ENCODE measurements around the gene TMEM252.
A peak's percentile ranks its signal among the peaks of the same experiment; 100 is the strongest.

TMEM252 gene, protein sequence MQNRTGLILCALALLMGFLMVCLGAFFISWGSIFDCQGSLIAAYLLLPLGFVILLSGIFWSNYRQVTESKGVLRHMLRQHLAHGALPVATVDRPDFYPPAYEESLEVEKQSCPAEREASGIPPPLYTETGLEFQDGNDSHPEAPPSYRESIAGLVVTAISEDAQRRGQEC

DNA sequence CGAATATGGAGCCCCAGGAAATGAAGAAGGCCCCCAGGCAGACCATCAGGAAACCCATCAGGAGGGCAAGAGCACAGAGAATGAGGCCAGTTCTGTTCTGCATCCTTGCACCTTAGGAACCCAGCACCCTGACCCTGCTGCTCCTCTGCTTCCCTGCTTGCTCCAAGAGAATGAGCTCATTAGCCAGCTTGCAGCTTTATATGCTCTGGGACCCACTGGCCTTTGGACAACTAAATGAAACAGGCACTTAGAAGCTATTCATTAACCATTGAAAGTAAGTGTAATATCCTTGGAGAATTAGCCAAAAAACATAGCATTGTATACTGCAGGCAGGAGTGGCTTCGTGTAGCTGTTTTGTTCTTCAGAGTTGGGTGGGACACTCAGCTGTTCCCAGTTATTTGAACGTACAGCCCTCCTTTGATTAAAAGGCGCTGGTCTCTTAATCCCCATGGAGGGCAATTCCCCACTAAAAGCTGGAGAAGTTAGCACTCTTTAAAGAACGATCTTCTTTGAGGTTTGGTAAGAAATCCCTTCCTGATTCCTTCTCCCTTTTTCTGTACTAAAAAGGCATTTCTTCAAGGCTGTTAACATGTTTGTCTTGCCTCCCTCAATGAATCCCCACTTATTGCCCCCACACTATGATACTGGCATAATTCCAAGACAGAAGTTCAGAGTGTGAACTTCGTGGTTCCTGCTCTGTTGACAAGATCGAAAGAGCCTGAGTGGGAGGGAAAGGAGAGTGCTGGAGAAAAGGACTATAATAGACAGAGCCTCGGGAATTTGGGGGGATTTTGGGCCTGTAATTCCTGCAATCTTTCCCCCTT is at the start of gene TMEM252:
Gene TMEM252 (minus strand): TSS at position 172 of the 824 bp plus-strand sequence. CDS start 69 bp downstream, at position 103.
- DNase-seq (ENCODE audit: low spot score) = no peak

DNA sequence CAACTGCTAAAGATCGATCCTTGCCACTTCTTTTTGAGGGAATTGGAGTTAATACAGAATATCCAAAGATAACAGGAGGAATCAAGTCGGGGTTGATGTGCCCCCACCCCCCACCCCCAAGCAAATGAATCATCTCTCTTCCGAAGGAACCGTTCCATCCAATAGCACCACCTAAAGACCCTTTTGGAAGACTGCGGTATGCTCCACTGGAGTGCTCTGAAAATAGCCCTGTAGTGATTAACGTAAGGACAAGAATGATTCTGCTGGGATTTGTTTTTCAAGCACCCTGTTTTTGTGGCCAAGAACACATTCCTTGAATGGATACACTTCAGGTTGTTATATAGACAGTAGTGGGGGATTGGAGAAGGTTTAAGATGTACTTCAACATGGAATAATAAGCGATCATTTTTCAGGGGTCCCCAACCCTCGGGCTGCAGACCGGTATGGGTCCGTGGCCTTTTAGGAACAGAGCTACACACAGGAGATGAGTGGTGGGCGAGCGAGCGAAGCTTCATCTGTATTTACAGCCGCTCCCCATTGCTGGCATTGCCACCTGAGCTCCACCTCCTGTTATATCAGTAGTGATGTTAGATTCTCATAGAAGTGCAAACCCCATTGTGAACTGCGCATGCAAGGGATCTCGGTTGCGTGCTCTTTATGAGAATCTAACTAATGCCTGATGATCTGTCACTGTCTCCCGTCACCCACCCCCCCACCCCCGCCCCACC is 44.5 kb upstream of the TMEM252 start:
- no peak for DNase-seq (ENCODE audit: low spot score)

GRCh38 chr9:68584189-68585033 is 43.7 kb upstream of the TMEM252 start:
- DNase-seq (ENCODE audit: low spot score) = peak; percentile 93

- DNase-seq (ENCODE audit: low spot score) = no peak
Observed at GRCh38 chr9:68581696-68582095, 41.0 kb upstream of the TMEM252 start.

DNA sequence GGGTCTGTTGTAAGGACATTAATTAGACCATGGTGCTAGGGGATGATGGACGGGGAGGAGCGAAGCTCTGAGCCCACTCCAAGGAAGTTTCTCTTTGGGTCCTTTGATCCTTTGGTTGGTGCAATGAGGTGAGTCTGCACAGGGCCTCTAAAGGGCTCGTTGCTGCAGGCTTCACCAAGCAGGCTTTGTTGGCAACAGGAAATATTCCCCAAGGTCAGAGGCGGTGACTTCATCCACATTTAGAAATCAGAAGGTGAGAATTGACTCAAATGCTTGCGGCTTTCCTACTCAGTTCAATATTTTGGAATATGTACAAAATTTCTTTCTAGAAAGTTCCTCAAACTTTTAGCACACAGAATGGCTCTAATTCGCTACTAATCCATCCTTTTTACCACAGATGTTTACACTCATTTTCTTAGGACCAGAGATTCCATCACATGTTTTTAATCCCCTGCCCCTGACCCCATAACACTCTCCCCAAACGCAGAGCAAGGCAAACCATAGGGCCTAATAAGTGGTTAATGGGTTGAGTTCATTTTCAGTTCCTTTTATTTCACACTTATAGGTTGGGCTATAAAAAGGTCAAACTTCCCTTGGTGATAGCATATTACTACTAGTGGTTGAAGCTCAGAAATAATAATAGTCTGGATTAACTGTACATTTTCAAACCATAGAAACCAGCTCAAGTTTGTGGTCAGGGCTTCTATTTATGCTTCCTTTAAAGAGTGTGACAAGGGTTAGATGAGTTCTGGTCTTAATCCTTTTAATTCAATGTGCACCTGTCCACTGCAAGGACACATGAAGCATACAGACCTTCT is 37.3 kb upstream of the TMEM252 start:
- no peak for DNase-seq (ENCODE audit: low spot score)

DNA sequence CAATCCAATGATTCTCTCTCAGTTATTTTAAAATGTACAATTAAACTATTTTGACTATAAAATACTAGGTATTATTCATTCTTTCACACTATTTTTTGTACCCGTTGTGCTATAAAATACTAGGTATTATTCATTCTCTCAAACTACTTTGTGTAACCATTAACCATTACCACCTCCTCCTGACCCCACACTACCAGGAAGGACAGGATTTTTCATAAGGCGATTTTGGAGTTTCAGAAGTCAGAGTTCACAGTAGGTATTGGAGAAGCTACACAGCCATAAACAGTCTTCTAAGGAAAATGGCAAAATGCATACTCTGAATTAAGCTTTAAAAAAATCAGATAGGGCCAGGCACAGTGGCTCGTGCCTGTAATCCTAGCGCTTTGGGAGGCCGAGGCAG is 35.1 kb upstream of the TMEM252 start:
- DNase-seq (ENCODE audit: low spot score) = no peak

DNA sequence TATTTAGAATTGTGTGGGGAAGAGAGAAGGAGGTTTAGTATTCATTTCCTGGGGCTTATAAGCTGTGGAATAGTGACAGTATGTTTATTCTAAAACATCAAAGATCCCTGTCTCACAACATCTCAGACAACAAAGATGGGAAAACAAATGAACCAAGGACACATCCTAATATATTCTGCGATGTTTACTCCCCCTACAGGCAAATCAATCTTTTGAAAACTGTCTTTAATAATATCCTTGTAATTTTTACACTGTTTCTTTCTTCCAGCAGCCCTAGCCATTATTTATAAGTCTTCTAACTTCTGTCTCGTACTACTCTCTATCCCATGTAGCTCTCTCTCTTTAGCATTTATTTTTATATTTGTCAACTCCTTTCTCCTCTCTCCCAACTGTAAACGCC is 33.5 kb upstream of the TMEM252 start:
- no peak for DNase-seq (ENCODE audit: low spot score)

GRCh38 chr9:68567565-68567964 is 26.9 kb upstream of the TMEM252 start:
- DNase-seq (ENCODE audit: low spot score) = no peak

- no peak for DNase-seq (ENCODE audit: low spot score)
Observed at GRCh38 chr9:68562461-68562860, 21.8 kb upstream of the TMEM252 start.

DNA sequence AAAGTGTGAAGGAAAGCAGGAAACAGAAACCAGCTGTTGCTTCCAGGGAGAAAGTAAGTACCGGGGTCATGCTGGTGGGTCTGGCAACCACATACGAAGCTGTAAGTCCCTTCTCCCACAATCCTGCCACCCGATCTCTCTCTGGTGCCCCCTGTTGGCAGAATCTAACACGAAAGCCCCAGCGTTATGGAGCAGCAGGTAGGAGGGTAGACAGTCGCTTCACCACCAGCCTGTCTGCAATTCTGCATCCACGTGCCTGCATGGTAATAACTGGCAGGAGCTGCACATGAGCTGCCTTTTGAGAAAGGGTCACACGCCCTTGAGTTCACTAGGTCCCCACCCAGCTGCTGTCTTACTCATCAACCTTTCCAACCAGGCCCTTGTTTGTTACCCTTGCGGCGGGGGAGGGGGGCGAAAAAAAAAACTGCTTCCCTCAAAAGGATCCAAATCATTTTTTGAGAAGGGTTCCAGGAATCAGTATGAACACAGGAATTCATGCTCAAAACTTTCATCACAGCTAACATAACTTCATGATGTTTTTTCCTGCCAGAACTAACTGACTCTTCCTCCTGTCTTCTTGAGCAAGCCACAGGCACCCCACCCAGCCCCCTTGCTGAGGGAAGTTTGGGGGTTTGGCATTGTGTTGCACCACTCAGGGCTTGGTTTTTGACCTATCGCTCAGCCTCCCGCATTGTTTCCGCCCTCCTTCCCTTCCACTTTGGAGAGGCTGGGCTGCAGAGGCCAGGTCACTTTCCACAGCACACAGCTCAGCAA is 19.6 kb upstream of the TMEM252 start:
- peak; percentile 14 for DNase-seq (ENCODE audit: low spot score)

DNA sequence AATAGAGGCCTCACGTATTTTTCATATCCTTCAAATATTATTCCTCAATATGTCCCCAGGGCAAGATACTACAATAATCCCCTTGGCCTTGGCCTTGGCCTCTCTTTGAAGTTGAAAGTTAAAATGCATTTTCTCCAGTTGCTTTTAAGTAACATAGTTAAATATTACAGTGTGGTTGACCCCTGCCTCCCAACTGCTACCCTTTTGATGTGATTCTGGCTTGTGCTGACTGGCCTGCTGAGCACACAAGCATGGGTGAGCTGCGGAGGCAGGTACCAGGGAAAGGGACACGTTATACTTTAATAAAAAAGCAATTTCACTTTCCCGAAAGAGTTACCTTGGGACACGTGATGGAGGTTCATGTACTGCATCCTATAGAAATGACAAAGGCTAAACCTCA is 17.9 kb upstream of the TMEM252 start:
- DNase-seq (ENCODE audit: low spot score) = no peak

DNA sequence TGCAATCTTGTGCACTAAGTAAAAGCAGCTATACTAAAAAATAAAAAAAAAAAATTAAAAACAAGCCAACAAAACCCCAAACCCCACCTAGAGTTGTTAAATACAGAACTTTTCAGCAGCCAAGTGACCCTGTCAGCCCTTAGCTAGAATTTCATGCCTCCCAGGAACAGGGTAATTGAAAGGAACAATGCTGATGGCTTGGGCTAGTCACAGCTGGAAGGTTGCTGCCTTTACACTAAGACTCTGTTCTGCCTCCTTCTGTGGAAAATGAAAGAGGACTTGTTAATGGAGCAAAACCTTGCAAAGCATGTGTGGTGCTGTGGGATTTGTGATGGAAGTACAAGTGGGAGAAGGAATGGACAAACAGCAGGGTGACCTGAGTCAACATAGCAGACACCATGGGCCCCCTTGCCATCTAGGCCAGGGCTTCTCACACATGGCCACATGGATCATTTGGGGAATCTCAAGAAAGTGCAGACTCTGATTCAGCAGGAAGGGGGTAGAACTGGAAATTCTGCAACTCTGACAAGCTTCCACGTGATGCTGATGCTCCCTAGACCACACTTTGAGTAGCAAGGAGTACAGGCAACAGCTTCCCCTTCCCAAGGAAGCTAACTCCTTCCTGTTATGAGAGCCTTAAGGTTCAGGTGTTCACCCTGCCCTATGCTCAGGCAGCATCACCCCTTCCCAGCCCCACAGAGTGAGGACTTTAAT is 14.9 kb upstream of the TMEM252 start:
- no peak for DNase-seq (ENCODE audit: low spot score)

DNA sequence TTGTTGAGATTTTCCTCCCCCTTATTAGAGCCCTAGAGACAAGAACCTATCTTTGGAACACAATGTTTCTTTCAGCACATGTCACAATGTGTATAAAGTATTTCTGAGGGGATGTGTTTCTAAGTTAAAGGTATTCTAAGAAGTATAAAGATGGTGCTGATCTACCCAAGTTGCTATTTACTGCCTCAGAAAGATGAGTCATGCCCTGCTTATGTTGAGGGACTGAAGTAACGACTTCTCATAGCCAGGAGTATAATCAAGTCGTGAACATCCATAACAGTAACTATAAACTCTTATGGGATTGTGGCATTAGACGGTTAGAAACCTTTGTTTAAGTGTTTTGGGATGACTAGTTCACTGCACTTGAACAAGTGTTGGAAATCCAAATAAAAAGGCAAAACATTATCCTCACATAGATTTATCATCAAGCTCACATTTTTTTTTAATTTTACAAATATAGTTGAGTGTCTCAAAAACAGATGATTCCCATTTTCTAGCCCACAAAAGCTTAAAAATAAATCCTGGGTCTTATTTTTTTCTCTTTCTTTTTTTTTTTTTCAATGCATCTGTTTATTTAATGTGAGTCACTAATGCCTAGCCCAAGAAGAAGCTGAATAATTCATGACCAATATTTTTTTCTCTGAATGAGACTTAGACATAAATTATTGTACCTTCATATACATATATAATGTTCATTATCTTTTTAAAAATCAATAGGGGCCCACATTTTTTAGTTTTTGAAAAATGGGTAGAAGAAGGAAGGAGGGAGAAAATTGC is 12.2 kb upstream of the TMEM252 start:
- DNase-seq (ENCODE audit: low spot score) = no peak

GRCh38 chr9:68551191-68551590 is 10.5 kb upstream of the TMEM252 start:
- no peak for DNase-seq (ENCODE audit: low spot score)

- DNase-seq (ENCODE audit: low spot score) = no peak
Observed at GRCh38 chr9:68548241-68548640, 7.6 kb upstream of the TMEM252 start.

GRCh38 chr9:68547417-68547816 is 6.7 kb upstream of the TMEM252 start:
- no peak for DNase-seq (ENCODE audit: low spot score)

DNA sequence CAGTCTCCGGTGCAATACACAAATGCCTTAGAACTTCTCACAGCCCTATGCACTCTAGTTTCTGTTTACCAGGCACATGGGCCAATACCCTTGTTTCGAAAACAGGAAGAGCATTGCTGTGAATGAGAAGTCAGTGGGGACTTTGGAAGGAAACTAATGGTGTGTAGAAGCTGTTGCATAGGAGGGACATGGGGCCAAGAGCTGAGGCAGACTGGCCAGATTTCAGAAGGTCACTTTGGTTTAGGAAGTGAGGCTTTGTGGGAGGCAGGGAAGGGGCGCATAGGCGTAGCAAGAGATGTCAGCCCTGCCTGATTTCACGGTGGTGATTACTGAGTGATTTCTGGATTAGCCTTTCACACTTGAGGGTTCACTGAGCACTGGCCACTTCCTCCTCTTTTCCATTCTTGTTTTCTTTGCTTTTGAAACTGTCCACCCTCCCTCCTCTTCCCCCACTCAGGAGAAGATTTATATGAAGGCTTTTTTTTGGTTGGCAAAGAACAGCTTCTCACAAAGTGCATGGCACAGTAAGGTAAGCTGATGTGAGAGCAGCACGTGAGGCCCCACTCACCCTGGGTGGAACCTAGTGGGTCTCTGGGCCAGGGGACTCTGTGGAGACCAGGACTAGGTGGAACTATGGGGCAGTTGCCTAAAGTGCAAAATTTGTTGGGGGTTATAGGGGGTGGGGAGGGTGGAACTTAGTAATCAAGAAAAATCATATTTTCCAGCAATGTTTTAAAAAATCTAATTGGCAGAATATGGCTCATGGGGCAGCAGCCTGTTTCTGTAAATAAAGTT is 6.1 kb upstream of the TMEM252 start:
- no peak for DNase-seq (ENCODE audit: low spot score)

DNA sequence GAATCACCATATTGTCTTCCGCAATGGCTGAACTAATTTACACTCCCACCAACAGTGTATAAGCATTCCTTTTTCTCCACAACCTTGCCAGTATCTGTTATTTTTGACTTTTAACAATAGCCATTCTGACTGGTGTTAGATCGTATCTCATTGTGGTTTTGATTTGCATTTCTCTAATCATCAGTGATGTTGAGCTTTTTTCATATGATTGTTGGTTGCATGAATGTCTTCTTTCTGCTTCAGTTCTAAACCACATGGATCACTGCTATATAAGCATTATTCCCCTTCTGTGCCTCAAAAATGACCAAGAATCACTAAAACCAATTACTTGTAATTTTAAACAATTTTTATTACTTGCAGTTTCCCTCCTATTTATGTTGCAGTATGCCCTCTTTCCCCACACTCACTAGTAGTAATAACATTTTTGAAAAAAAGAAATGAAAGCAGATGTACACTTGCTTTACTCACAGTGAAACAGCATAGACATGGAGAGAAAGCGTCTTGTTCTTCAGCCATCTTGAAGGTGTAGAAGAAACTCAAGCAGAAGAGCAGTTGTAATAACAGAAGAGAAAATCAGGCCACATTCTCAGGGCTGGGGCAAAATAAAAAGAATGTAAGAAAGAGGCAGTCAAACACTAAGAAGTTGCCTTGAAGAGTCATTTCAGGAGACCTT is 4.5 kb upstream of the TMEM252 start:
- no peak for DNase-seq (ENCODE audit: low spot score)
